Measurements from ENCODE around the gene SMARCA2.
"Not testable (repeated sequence)": the region's sequence is repeated elsewhere in the genome, so short reads cannot be mapped to it uniquely, and the experiment has no call there.

Gene SMARCA2

GRCh38 chr9:2140600-2141223, 125.6 kb downstream of the SMARCA2 start:
- no peak for DNase-seq (ENCODE audit: low read depth in 2 of 2)

GRCh38 chr9:2142212-2142611, 127.1 kb downstream of the SMARCA2 start:
- no peak for DNase-seq (ENCODE audit: low read depth in 2 of 2)

- DNase-seq (ENCODE audit: low read depth in 2 of 2), result no peak
Measured at GRCh38 chr9:2144619-2145018, 129.5 kb downstream of the SMARCA2 start.

- DNase-seq (ENCODE audit: low read depth in 2 of 2), result no peak
Measured at GRCh38 chr9:2145746-2146145, 130.6 kb downstream of the SMARCA2 start.

GRCh38 chr9:2146700-2147099, 131.6 kb downstream of the SMARCA2 start:
- DNase-seq (ENCODE audit: low read depth in 2 of 2), result not testable (repeated sequence)

- DNase-seq (ENCODE audit: low read depth in 2 of 2), result no peak
Measured at GRCh38 chr9:2150338-2150737, 135.2 kb downstream of the SMARCA2 start.

GRCh38 chr9:2151171-2151570, 136.0 kb downstream of the SMARCA2 start:
- DNase-seq (ENCODE audit: low read depth in 2 of 2), result no peak

- DNase-seq (ENCODE audit: low read depth in 2 of 2), result no peak
Measured at GRCh38 chr9:2152966-2153629, 138.0 kb downstream of the SMARCA2 start.

GRCh38 chr9:2153630-2154217, 138.6 kb downstream of the SMARCA2 start:
- no peak for DNase-seq (ENCODE audit: low read depth in 2 of 2)

GRCh38 chr9:2154731-2155130, 139.6 kb downstream of the SMARCA2 start:
- DNase-seq (ENCODE audit: low read depth in 2 of 2), result no peak

- DNase-seq (ENCODE audit: low read depth in 2 of 2), result no peak
Measured at GRCh38 chr9:2155966-2156365, 140.8 kb downstream of the SMARCA2 start.

- peak; percentile 26 to 28 for DNase-seq (ENCODE audit: low read depth in 2 of 2)
Measured at GRCh38 chr9:2157277-2158110, 142.3 kb downstream of the SMARCA2 start.

- peak in 1 of 2 donors; percentile 7 for DNase-seq (ENCODE audit: low read depth in 2 of 2)
Measured at GRCh38 chr9:2158111-2158610, 143.0 kb downstream of the SMARCA2 start.

- DNase-seq (ENCODE audit: low read depth in 2 of 2), result no peak
Measured at GRCh38 chr9:2158766-2159430, 143.8 kb downstream of the SMARCA2 start.

GRCh38 chr9:2159521-2160454, 144.6 kb downstream of the SMARCA2 start:
- DNase-seq (ENCODE audit: low read depth in 2 of 2), result no peak

GRCh38 chr9:2161661-2162060, 146.5 kb downstream of the SMARCA2 start:
- DNase-seq (ENCODE audit: low read depth in 2 of 2), result no peak

- no peak for DNase-seq (ENCODE audit: low read depth in 2 of 2)
Measured at GRCh38 chr9:2163231-2163885, 148.2 kb downstream of the SMARCA2 start.

- no peak for DNase-seq (ENCODE audit: low read depth in 2 of 2)
Measured at GRCh38 chr9:2164268-2164667, 149.1 kb downstream of the SMARCA2 start.

- no peak for DNase-seq (ENCODE audit: low read depth in 2 of 2)
Measured at GRCh38 chr9:2166203-2166602, 151.1 kb downstream of the SMARCA2 start.

GRCh38 chr9:2169035-2169434, 153.9 kb downstream of the SMARCA2 start:
- DNase-seq (ENCODE audit: low read depth in 2 of 2), result no peak

Data from stimulated activated CD8-positive, alpha-beta memory T cell treated with anti-CD3 and anti-CD28 coated beads, Interleukin-2, amount 100 ng/mL, for 48 hours (primary cell).